Thoracic aorta (tissue), 2 donors: ENCODE measurements around the gene RCE1. TPM values are rescaled to one million over a fixed set of nuclear protein-coding genes. Genes with fewer than 3 reads are reported as not detected.

ENCODE experiments used
- ATAC-seq: fragments of 150-250 bp; one replicate; pipeline ENCODE4 v1.8.0; 2017; ENCODE audit warnings: low read depth; ENCODE audit not compliant: insufficient number of reproducible peaks, low FRiP score
- DNase-seq: peaks from one replicate; pipeline ENCODE4 v3.0.0-alpha.2; 2020; ENCODE audit warnings: low spot score
- H3K27ac ChIP-seq, 2 donors: fragments of 200-600 bp; sonication (generic); 1 replicate in 1 of 2; 2 replicates in 1 of 2; pipeline ENCODE4 v1.5.1; 2016; ENCODE audit warnings: mild to moderate bottlenecking in 2 of 2, moderate library complexity in 2 of 2
- H3K27me3 ChIP-seq: fragments of 200-600 bp; sonication (generic); replicated peaks from 2 replicates; pipeline ENCODE4 v1.6.0; 2016; ENCODE audit warnings: mild to moderate bottlenecking; ENCODE audit not compliant: insufficient read depth
- H3K36me3 ChIP-seq: fragments of 200-600 bp; sonication (generic); one replicate; pipeline ENCODE4 v1.5.1; 2016
- H3K4me1 ChIP-seq, 2 donors: fragments of 200-600 bp; sonication (generic); 1 replicate in 1 of 2; 2 replicates in 1 of 2; pipeline versions ENCODE4 v1.5.1 to v1.6.0; 2016; ENCODE audit warnings: low read depth in 2 of 2, mild to moderate bottlenecking in 1 of 2; ENCODE audit not compliant: control insufficient read depth in 1 of 2
- H3K4me3 ChIP-seq: fragments of 200-600 bp; sonication (generic); 2 replicates; pipeline ENCODE4 v1.5.1; 2016; ENCODE audit warnings: mild to moderate bottlenecking
- H3K9me3 ChIP-seq: fragments of 200-600 bp; sonication (generic); 2 replicates; pipeline ENCODE4 v1.5.1; 2016
- CTCF ChIP-seq: fragments of 200-600 bp; sonication (generic); IDR thresholded peaks from one replicate; pipeline ENCODE4 v1.5.1; 2019; ENCODE audit warnings: antibody characterized with exemption
- total RNA-seq, 2 donors: library from RNA; depleted of rRNA; stranded (reverse); fragments of >200 nt; gene quantifications; one replicate each; pipeline versions ENCODE4 v1.1.0 to v1.2.3, GENCODE V29; 2016

RCE1 gene
- total RNA-seq, 2 donors from 2014 or later = 11.9 to 17.5 TPM

GRCh38 chr11:66885950-66886440 is 42.8 kb downstream of the RCE1 start:
- TF ChIP-seq CTCF = no peak
- ATAC-seq (no peak), DNase-seq (no peak)
- no peaks in the 10 kb centered on the region for H3K36me3 ChIP-seq
- H3K9me3 ChIP-seq = no peaks in the 10 kb centered on the region
- H3K27me3 ChIP-seq = no peaks in the 10 kb centered on the region
- H3K4me3 ChIP-seq = no peak overlapping the region
- H3K4me1 ChIP-seq = peaks cover 0 to 10% of the 10 kb centered on the region in 2 donors
- H3K27ac ChIP-seq = no peak overlapping the region

GRCh38 chr11:66886671-66887221 is 43.5 kb downstream of the RCE1 start:
- no peak for ATAC-seq
- no peak overlapping the region for H3K27ac ChIP-seq
- no peaks in the 10 kb centered on the region for H3K27me3 ChIP-seq
- no peaks in the 10 kb centered on the region for H3K36me3 ChIP-seq
- no peak overlapping the region for H3K4me3 ChIP-seq
- no peaks in the 10 kb centered on the region for H3K9me3 ChIP-seq
- TF ChIP-seq CTCF = no peak
- peaks cover 0 to 10% of the 10 kb centered on the region in 2 donors for H3K4me1 ChIP-seq
- DNase-seq = no peak

GRCh38 chr11:66887526-66887925 is 44.3 kb downstream of the RCE1 start:
- Histone ChIP-seq H3K27ac (no peak overlapping the region), H3K9me3 (no peaks in the 10 kb centered on the region), H3K4me3 (no peak overlapping the region), H3K36me3 (no peaks in the 10 kb centered on the region), H3K27me3 (no peaks in the 10 kb centered on the region), H3K4me1 (peaks cover 0 to 5% of the 10 kb centered on the region in 2 donors)
- TF ChIP-seq CTCF = no peak
- no peak for DNase-seq
- ATAC-seq = no peak

- H3K4me3 ChIP-seq = no peak overlapping the region
- no peaks in the 10 kb centered on the region for H3K9me3 ChIP-seq
- no peak overlapping the region for H3K27ac ChIP-seq
- no peak for DNase-seq
- no peak for ATAC-seq
- H3K4me1 ChIP-seq = no peaks in the 10 kb centered on the region
- TF ChIP-seq CTCF = no peak
- no peaks in the 10 kb centered on the region for H3K36me3 ChIP-seq
- no peaks in the 10 kb centered on the region for H3K27me3 ChIP-seq
Observed at GRCh38 chr11:66888282-66888681, 45.0 kb downstream of the RCE1 start.

GRCh38 chr11:66889960-66890359 is 46.7 kb downstream of the RCE1 start:
- no peak overlapping the region for H3K27ac ChIP-seq
- DNase-seq (no peak), ATAC-seq (no peak)
- H3K9me3 ChIP-seq = no peaks in the 10 kb centered on the region
- H3K4me3 ChIP-seq = no peak overlapping the region
- TF ChIP-seq CTCF = no peak
- no peaks in the 10 kb centered on the region for H3K36me3 ChIP-seq
- no peaks in the 10 kb centered on the region for H3K27me3 ChIP-seq
- no peaks in the 10 kb centered on the region for H3K4me1 ChIP-seq
